Measurements from ENCODE around the gene C22orf15.
"Not testable (repeated sequence)": the region's sequence is repeated elsewhere in the genome, so short reads cannot be mapped to it uniquely, and the experiment has no call there.

The C22orf15 gene, protein sequence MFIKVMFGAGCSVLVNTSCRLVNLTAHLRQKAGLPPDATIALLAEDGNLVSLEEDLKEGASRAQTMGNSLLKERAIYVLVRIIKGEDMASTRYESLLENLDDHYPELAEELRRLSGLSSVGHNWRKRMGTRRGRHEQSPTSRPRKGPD

DNA sequence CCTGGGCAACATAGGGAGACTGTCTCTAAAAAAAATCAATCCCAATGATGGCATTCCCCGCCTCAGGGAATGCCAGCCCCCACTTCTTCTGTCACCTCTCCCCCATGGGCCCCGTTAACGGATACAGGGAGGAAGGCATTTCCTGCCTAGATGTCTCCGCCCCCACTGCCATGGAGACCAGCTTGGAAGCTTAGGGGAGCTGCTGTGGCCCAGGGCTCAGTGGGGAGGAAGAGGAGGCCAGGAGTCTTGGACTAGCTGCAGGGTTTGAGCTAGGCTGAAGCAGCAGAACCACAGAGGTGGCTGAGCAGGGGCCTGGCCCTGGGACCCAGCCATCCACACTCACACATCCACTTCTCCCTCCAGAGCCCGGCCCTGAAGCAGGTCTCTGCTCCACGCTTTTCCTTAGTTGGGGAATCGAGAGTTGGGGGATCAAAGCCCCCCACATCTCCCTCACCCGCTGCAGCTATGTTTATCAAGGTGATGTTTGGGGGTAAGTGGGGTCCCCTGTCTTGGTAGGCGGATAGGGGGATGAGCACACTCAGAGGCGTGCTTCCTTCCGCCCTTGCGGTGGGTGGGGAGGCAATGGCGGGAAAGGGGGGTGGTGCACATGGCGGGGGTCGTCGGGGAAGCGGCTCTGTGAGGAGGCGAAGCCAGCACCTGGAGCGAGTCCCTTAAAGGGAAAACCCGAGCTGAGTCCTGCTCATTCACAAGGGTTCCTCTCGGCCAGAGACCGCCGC, at the start of gene C22orf15:
Gene C22orf15 (plus strand): TSS at position 149 of the 737 bp plus-strand sequence. CDS start 317 bp downstream, at position 466.
- DNase-seq: no peak

DNA sequence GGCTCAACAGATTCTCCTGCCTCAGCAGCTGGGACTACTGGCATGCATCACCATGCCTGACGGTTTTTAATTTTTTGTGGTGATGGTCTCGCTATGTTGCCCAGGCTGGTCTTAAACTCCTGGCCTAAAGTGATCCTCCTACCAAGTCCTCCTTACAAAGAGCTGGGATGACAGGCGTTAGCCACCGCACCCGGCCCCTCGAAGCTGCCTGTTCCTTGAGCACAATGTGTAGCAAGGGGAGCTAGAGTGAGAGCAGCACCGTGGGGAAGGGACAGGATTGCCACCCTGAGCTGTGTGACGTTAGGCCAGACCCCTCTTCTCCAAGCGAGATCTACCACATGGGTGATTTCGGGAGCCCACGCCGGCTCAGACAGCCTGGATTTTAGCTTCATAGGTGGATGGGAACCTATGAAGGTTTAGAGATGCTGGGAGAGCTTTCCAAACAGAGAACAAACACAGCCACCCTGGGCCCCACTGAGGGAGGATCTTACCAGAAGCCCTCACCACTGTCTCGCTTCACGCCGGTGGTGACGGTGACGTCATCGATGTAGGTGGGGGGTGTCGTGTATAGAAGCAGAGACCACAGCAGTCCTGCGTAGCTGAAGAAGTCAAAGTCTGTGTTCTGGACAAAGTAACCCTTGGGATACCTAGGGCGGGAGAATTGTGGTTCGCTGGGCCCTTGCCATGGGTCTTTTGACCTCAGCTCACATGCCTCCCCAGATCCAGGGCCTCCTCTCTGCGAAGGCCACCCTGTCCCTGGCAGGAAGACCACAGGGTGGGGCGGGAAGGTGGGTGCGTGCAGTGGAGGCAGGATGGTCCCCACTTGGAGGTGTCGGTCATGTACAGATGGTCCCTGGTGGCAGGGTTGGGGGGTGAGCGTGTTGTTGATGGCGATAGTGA, 48.8 kb upstream of the C22orf15 start:
- no peak for DNase-seq

DNA sequence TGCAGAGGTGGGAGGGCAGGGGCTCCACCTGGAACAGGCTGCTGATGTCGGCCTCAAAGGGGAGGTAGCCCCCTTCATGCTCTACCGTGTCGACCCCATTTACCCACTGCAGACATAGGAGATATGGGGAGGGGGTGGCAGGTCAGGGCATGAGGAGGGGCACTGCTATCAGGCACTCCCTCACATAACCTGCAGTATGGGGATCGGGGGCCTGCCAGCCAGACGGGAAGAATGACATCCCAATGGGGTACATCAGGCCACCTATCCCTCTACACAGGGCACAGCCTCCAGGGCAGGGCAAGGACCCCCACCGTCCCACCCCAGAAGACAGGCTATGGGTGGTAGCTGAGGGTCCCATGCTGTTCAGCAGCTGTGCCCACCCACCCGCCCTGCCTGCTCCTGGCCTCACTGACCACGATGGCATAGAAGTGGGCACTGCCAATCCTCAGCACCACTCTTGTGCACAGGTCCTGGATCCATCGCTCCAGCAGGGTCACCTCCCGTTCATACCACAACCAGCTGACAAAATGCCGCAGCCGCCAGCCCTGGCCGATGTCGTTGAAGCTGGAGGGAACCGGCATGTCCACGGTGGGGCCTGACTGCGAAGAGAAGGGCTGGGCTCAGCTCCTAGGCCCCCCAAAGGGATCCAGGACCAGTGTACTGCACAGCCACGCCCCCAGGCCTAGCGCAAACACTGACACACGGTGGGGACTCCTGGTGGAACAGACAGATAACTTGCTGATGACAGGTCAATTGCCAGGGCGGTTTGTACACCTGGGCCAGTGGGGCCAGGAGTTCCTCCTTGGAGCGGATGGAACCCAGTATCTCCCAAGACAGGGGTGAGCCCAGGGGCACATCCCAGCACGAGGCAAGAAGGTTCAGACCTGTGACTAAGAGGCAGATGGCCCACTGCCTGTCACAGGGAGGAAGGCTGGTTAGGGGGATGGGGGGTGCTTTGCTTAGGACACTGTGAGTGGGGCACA, 47.9 kb upstream of the C22orf15 start:
- DNase-seq: no peak

DNA sequence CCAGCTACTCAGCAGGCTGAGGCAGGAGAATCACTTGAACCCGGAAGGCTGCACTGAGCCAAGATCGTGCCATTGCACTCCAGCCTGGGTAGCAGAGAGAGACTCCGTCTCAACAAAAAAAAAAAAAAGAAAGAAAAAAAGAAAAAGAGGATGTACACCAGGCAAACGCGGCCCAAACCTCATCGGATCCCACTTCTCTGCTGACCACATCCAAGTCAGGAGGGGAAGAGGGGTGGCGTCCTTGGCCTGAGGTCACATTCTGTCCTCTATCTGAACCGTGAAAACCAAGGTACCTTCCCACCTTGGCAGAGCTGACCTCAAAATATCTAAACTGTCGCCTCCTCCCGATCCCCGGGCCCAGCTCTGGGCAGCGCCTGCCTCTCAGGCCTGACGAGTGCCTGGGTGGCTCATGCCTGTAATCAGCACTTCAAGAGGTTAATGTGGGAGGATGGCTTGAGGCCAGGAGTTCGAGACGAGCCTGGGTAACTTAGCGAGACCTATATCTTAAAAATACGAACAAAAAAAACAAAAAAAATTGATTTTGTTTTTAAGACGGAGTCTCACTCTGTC, 46.9 kb upstream of the C22orf15 start:
- no peak for DNase-seq

DNA sequence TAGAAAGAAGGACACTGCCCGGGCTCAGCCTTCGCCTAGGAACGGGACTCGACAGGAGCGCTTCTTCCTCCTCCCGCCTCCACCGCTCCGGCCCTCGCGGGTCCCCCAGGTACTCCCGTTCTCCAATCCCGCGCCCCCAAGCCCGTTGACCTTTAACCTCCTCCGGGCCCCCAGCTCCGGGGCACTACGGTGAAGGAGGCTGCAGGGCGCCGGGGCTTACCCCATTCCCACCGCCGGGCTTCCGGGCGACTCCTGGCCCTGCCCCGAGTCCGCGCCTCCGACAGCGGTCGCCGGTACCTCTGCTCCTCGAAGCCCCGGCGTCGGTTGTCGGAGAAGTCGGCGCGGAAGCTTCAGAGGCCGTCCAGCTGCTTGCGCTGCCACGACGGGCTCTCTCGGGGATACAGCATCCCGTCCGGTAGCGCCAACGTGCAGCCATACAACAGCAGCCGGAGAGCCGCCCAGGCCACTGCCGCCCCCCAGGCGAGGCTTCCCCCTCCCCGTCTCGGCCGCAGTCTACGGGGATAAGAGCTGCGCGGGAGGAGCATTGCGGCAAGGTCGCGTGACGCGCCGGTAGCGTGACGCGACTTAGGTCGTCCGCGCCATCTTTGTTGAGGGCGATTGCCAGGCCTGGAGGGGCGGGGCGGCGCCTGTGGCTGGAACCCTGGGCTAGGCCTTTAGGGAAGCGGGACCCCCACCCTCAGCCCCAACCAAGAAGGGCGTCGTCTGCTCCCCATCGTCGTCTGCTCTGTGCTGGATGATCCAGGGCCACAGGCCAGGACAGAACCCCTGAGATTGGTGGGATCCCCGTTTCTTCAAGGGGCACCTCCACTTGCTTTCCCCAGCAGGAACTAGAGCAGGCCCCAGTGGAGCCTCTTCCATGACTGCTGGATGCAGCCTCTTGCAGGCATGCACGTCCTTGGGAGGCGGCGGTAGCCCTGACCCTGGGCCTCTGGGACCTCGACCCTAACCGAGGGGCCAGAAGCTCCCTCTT, 45.7 kb upstream of the C22orf15 start:
- peak; percentile 61 for DNase-seq

DNA sequence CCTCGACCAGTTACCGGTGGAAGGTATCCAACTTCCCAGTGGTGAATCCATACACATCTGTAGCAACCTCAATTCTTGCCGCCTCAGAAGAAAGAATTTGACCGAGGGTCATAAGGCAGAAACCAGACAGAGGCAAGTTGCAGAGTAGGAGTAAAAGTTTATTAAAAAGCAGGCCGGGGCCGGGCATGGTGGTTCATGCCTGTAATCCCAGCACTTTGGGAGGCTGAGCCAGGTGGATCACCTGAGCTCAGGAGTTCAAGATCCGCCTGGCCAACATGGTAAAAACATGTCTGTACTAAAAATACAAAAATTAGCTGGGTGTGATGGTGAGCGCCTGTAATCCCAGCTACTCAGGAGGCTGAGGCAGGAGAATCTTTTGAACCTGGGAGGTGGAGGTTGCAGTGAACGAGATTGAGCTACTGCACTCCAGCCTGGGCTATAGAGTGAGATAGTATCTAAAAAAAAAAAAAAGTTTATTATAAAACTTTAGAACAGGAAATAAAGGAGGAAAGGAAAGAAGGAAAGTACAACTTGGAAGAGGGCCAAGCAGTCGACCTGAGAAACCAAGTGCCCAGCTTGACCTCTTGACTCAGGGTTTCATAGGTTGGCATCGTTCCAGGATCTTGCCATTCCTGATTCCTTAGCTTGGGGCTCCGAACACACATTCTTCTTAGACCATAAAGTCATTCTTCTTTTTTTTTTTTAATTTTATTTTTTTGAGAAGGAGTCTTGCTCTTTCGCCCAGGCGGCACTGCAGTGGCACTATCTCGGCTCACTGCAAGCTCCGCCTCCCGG, 44.2 kb upstream of the C22orf15 start:
- no peak for DNase-seq

DNA sequence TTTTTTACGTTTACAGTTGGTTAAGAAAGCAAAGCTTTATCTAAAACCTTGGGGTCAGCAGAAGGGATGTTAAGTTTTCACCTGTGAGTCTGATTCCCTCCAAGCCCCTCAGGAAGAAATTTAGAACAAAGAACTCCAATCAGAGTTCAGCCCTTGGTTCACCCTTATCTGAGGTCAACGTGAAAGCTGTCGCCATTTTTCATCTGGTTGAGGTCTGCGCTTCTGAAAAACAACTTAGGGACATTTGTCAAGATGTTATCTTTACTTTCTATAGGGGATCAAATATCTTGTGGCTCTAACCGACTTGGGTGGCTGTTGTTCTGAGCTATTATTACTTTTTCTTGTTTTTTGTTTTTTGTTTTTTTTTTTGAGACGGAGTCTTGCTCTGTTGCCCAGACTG, 41.9 kb upstream of the C22orf15 start:
- no peak for DNase-seq

DNA sequence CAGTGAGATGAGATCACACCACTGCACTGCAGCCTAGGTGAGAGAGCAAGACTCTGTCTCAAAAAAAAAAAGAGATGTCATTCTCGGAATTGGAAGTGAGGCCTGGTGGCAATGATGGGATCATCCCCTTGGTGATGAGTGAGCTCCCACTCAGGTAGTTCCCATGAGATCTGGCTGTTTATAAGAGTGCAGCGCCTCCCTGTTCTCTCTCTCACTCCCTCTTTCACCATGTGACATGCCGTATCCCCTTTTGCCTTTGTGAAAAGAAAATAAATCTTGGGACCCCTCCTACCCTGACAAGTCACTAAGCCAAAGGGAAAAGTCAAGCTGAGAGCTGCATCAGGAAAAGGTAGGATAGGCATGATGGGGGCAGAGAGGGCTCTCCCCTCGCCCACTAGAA, 40.6 kb upstream of the C22orf15 start:
- DNase-seq: no peak

DNA sequence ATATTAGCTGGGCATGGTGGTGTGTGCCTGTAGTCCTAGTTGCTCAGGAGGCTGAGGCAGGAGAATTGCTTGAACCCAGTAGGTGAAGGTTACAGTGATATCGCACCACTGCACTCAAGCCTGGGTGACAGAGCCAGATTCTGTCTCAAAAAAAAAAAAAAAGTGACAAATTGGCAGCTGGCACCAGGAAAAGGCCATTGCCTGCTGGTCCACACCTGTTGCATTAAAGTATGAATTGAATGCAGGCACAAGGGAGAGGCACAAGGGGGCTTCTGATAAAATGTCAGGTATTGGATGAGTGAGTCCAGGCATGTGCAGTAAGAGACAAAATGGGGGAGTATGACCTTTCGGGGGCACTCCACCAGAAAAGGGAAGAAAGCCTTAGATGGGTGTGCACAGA, 40.1 kb upstream of the C22orf15 start:
- DNase-seq: no peak

DNA sequence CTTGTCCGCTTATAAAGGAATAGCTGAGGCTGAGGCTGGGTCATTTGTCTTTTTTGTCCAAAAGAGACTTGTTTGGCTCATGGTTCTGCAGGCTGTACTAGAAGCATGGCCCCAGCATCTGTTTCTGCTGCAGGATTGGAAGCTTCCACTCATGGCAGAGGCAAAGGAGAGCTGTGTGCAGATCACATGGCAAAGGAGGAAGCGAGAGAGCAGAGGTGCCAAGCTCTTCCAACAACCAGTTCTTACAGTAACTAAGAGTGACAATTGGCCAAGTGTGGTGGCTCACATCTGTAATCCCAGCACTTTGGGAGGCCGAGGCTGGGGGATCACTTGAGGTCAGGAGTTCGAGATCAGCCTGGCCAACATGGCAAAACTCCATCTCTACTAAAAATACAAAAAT, 34.7 kb upstream of the C22orf15 start:
- DNase-seq: not testable (repeated sequence)

DNA sequence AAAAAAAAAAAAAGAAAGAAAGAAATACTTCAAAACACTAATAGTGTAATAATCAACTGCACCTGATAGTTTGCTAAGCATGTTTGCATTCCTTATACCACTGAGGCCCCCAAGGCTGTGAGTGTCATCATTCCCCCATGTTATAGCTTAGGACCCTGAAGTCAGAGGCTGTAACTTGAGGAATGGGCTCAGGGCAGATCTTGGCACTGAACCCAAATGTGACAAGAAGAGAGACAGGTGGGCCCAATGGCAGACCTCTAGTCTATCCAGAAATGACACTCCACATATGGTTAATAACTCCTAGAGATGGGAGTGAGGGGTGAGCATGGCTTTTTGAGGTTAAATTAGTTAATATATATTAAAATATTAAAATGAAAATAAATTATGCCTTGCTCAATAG, 25.1 kb upstream of the C22orf15 start:
- no peak for DNase-seq

DNA sequence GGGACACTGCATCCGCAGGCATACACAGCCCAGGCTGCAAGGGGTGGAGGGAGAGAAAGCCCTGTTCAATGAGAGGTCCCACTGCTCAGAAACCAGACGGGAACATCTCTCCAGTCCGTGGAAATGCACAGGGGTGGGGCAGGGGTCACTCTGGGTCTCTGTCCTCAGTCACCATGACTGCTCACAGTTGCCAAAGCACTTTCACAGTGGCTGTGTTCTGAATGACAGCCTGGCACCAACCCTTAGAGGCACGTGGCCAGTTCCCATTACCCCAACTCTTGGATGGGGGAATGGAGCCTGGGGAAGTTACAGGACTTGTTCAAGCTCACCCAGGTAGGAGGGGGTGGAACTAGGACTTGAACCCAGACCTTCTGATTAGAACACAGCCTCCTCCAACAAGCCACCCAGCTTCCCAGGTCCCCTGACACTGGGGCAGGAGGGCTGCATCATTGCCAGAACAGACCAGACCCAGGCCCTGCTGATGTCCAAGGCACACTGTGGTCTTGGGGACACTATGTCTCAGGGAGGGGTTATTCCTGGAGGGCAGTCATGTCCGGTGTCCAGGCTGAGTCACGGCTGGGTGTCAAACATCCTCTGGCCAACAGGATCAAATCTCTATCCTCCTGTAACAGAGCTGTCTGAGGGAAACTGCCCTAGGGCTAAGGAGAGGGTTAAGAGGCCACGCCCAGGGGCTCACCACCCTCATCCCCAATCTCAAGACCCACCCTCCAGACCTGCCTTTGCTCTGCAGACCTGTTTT, 20.1 kb upstream of the C22orf15 start:
- no peak for DNase-seq

DNA sequence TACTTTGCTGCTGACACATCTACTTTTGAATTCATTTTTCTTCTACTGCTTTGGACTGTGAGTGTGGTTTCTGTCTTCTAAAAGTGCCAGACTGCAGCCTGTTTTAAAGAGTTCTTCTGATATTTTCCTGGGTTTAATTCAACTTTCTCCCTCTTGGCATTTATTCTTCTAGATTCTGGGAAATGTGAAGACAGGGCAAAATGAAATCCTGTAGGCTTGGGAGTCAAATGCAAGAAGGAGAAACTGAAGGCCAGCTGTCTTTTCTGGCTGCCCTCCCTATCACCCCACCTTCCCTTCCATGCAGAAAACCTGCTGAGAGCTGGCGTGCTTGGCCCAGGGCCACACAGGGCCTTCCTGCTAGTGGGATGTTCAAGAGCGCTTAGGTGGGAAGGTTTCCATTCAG, 19.5 kb upstream of the C22orf15 start:
- DNase-seq: no peak

DNA sequence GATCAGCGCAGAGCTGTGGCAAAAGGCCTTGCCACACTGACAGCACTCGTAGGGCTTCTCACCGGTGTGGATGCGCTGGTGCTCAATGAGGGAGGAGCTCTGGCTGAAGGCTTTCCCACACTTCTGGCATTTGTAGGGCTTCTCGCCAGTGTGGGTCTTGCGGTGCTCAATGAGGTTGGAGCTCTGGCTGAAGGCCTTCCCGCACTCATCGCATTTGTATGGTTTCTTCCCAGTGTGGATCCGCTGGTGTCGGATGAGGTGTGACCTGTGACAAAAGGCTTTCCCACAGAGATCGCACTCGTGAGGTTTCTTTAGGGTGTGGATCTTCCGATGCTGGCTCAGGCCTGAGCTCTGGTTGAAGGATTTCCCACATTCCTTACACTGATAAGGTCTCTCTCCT, 18.8 kb upstream of the C22orf15 start:
- no peak for DNase-seq

DNA sequence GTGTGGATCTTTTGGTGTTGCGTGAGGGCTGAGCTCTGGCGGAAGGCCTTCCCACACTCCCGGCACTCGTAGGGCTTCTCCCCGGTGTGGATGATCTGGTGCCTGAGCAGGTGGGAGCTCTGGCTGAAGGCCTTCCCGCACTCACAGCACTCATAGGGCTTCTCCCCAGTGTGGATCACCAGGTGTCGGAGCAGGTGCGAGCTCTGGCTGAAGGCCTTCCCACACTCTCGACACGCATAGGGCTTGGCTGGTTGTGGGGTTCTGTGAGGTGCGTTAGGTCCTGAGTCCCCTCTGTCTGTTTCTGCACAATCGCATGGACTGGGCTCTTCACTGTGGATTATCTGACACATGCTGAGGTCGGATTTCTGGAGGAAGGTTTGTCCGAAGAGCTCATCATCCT, 18.3 kb upstream of the C22orf15 start:
- no peak for DNase-seq

DNA sequence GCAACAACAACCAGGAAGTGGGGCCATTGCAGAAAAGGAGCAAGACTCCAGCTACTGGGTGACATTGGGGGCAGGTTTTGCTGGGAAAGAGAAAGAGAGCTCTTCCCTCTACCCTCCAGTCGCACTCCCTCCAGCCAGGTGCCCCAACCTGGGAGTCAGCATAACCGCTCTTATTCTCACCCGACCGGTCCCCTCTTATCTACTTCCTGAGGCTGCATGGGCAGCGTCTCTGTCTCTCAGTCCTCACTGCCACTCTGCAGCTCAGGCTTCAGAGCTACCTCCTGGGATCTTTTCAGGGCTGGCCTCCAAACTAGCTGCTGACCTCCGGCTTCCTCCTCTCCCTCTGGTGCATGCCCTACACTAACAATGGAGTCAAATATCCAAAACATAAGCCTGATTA, 17.0 kb upstream of the C22orf15 start:
- DNase-seq: no peak

DNA sequence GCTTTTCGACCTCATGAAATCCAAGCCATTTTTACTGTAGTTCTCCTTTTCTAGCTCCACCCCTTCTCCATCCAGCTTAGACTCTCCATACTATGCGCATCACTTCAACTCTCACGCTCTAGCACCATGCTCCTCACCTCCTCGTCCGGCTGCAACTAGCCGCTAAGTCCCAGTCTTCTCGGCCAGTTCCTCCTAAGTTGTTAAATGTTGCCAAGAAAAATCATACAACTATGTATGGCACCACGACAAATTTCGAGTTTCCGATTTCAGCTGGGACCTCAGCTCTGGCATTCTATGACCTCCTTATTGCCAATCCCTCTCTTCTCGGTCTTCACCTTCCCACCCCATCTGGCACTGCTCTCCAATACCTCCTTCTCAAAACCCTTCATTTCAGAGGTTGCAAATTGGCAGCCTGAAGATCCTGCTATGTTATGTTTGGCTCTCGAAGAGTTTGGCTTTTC, 12.9 kb upstream of the C22orf15 start:
- DNase-seq: no peak

DNA sequence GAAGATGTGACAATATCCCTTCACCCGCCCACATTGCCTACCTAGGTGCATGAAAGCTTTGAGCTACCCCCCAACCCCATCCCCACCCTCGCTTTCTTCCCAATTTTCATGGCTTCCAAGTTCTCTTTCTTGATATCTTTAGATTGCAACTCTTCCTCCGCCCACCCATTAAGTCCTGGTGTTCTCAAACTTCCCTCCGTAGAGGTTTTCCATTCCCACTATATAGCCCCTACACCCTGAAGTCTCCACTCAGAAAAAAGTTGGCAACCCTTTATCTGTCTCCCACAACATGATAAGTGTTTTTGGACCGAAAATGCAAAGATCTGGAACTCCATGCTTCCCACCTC, 12.4 kb upstream of the C22orf15 start:
- no peak for DNase-seq

DNA sequence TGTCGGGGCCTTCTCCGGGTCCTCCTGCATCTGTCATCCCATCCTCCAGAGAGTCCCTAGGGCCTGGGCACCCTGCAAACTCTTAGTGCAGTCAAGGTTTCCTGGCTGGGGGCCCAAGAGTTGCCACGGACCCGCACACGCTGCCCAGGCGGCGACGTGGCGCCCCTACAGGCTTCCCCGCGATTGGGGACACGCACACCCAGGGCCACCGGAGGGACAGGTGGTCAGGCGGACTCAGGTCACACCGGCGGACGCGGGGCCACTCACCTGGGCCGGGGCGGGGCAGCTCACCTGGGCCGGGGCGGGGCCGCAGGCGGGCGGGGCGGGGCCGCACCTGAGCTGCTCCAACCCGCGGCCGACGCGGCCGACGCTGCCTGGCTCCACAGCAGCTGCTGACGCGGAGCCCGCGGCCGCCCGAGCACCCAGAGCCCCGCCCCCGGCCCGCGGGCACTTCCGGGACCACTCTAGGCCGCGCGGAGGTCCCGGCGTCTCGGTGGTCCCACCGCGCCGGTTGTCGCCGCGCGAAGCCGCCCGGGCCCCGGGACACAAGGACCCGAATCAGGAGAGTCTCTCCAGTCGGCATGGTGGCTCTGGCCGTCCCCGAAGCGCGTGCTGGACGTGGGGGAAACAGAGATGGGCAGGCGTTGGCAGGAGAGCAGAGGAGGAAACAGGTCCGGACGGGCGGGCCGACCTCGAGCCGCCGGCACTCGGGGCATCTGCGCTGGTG, 11.9 kb upstream of the C22orf15 start, which contains the start of gene ZNF70:
Gene ZNF70 (minus strand): TSS at position 399 of the 727 bp plus-strand sequence. CDS start 5,972 bp downstream, outside the sequence.
- DNase-seq: peak; percentile 68
